ENCODE data around the gene S100PBP.

S100PBP gene

GRCh38 chr1:32817815-32818786 lies 648 bp downstream of the S100PBP start:
- TF ChIP-seq CTCF (IDR thresholded peaks at IDR 0.05; ENCODE audit: low read depth, low read length) (no peak), EZH2phosphoT487 (IDR thresholded peaks at IDR 0.05; ENCODE audit: low read depth) (no peak)
- H3K4me2 ChIP-seq (ENCODE audit: low read length), result peak overlapping the region; percentile 98
- peaks cover 19% of the 10 kb centered on the region for H3K36me3 ChIP-seq (replicated peaks; ENCODE audit: low read depth, low read length)
- H3K4me3 ChIP-seq (ENCODE audit: low read length), result peak overlapping the region; percentile 97
- H3K27ac ChIP-seq (ENCODE audit: low read length), result peak overlapping the region; percentile 95
- H3K79me2 ChIP-seq (ENCODE audit: low read length), result peaks cover 95% of the 10 kb centered on the region
- H3K9me3 ChIP-seq (ENCODE audit: insufficient read depth, low read length), result no peaks in the 10 kb centered on the region
- no peaks in the 10 kb centered on the region for H3K27me3 ChIP-seq (ENCODE audit: low read depth, low read length)
- no peak overlapping the region for H2AFZ ChIP-seq (ENCODE audit: low read depth, low read length)
- H3K9ac ChIP-seq (ENCODE audit: low read length), result peak overlapping the region; percentile 94
- H4K20me1 ChIP-seq (ENCODE audit: insufficient read depth, low read length), result peaks cover 27% of the 10 kb centered on the region
- peaks cover 24% of the 10 kb centered on the region for H3K4me1 ChIP-seq (ENCODE audit: low read length)

- Histone ChIP-seq H3K4me3 (ENCODE audit: low read length) (peak overlapping the region; percentile 97), H3K79me2 (ENCODE audit: low read length) (peaks cover 90% of the 10 kb centered on the region), H3K27me3 (ENCODE audit: low read depth, low read length) (no peaks in the 10 kb centered on the region), H3K36me3 (replicated peaks; ENCODE audit: low read depth, low read length) (peaks cover 21% of the 10 kb centered on the region), H4K20me1 (ENCODE audit: insufficient read depth, low read length) (peaks cover 21% of the 10 kb centered on the region), H3K27ac (ENCODE audit: low read length) (peak overlapping the region; percentile 95), H3K4me1 (ENCODE audit: low read length) (peaks cover 24% of the 10 kb centered on the region), H3K9me3 (ENCODE audit: insufficient read depth, low read length) (no peaks in the 10 kb centered on the region), H3K9ac (ENCODE audit: low read length) (peak overlapping the region; percentile 94), H2AFZ (ENCODE audit: low read depth, low read length) (no peak overlapping the region), H3K4me2 (ENCODE audit: low read length) (peak overlapping the region; percentile 98)
- TF ChIP-seq EZH2phosphoT487 (IDR thresholded peaks at IDR 0.05; ENCODE audit: low read depth) (no peak), CTCF (IDR thresholded peaks at IDR 0.05; ENCODE audit: low read depth, low read length) (no peak)
These were observed 1.5 kb downstream of the S100PBP start for GRCh38 chr1:32818804-32819541.

- Histone ChIP-seq H3K27ac (ENCODE audit: low read length) (no peak overlapping the region), H3K27me3 (ENCODE audit: low read depth, low read length) (no peaks in the 10 kb centered on the region), H3K9me3 (ENCODE audit: insufficient read depth, low read length) (no peaks in the 10 kb centered on the region), H3K4me2 (ENCODE audit: low read length) (no peak overlapping the region), H3K36me3 (replicated peaks; ENCODE audit: low read depth, low read length) (peaks cover 41% of the 10 kb centered on the region), H3K4me3 (ENCODE audit: low read length) (no peak overlapping the region), H3K9ac (ENCODE audit: low read length) (no peak overlapping the region), H3K4me1 (ENCODE audit: low read length) (peaks cover 5% of the 10 kb centered on the region; the same call in 1 of the 2 replicates), H4K20me1 (ENCODE audit: insufficient read depth, low read length) (peaks cover 8% of the 10 kb centered on the region; the same call in 1 of the 2 replicates), H3K79me2 (ENCODE audit: low read length) (peaks cover 30% of the 10 kb centered on the region), H2AFZ (ENCODE audit: low read depth, low read length) (no peak overlapping the region)
- no peak for TF ChIP-seq EZH2phosphoT487 (IDR thresholded peaks at IDR 0.05; ENCODE audit: low read depth)
- no peak for TF ChIP-seq CTCF (IDR thresholded peaks at IDR 0.05; ENCODE audit: low read depth, low read length)
These were observed 7.7 kb downstream of the S100PBP start for GRCh38 chr1:32825181-32825580.

- TF ChIP-seq EZH2phosphoT487 (IDR thresholded peaks at IDR 0.05; ENCODE audit: low read depth) (no peak), CTCF (IDR thresholded peaks at IDR 0.05; ENCODE audit: low read depth, low read length) (peak; percentile 17; the same call in 1 of the 2 replicates)
- peaks cover 40% of the 10 kb centered on the region for H3K36me3 ChIP-seq (replicated peaks; ENCODE audit: low read depth, low read length)
- no peak overlapping the region for H3K4me2 ChIP-seq (ENCODE audit: low read length)
- peaks cover under 1% of the 10 kb centered on the region; the same call in 1 of the 2 replicates for H3K79me2 ChIP-seq (ENCODE audit: low read length)
- no peak overlapping the region for H3K27ac ChIP-seq (ENCODE audit: low read length)
- no peaks in the 10 kb centered on the region for H3K27me3 ChIP-seq (ENCODE audit: low read depth, low read length)
- H3K9me3 ChIP-seq (ENCODE audit: insufficient read depth, low read length), result no peaks in the 10 kb centered on the region
- H3K4me1 ChIP-seq (ENCODE audit: low read length), result no peaks in the 10 kb centered on the region
- no peak overlapping the region for H3K9ac ChIP-seq (ENCODE audit: low read length)
- no peak overlapping the region for H3K4me3 ChIP-seq (ENCODE audit: low read length)
- H4K20me1 ChIP-seq (ENCODE audit: insufficient read depth, low read length), result no peaks in the 10 kb centered on the region
- H2AFZ ChIP-seq (ENCODE audit: low read depth, low read length), result no peak overlapping the region
These were observed 10.9 kb downstream of the S100PBP start for GRCh38 chr1:32828341-32828740.

Measured in OCI-LY3 (cell line).